ENCODE data around the gene RGCC.

GRCh38 chr13:41465241-41465847, 8.0 kb downstream of the RGCC start:
- TF ChIP-seq CTCF (IDR thresholded peaks at IDR 0.05 in 8 of 11, conservative IDR thresholded peaks at IDR 0.05 in 3 of 11) (no peak), POLR2AphosphoS5 (IDR thresholded peaks at IDR 0.05) (peak; percentile 55 to 79 (median 78))

Data from spleen (tissue), 7 donors.